DOHH2 (cell line): ENCODE measurements around the gene CIB1.

Source experiments
- H3F3A ChIP-seq: fragments of 200-600 bp; sonication (generic), shearing (Covaris generic); 2 replicates; pipeline ENCODE4 v1.6.0; 2016; ENCODE audit warnings: antibody characterized with exemption, mild to moderate bottlenecking; ENCODE audit not compliant: control insufficient read depth, insufficient read depth
- H3K27ac ChIP-seq: fragments of 200-600 bp; sonication (generic); 2 replicates; pipeline ENCODE4 v1.5.1; 2014; ENCODE audit warnings: low read depth, mild to moderate bottlenecking, low read length, moderate library complexity
- H3K27me3 ChIP-seq: fragments of 200-600 bp; sonication (generic); 2 replicates; pipeline ENCODE4 v1.6.1; 2014; ENCODE audit warnings: mild to moderate bottlenecking, low read length, mixed read lengths; ENCODE audit not compliant: control insufficient read depth
- H3K36me3 ChIP-seq: fragments of 200-600 bp; sonication (generic); 2 replicates; pipeline ENCODE4 v1.6.1; 2014; ENCODE audit warnings: mild to moderate bottlenecking, low read length, moderate library complexity, mixed read lengths; ENCODE audit not compliant: control insufficient read depth
- H3K4me1 ChIP-seq: fragments of 200-600 bp; sonication (generic); 2 replicates; pipeline ENCODE4 v1.6.1; 2014; ENCODE audit warnings: mild to moderate bottlenecking, low read length, mixed read lengths; ENCODE audit not compliant: control insufficient read depth
- H3K4me2 ChIP-seq: fragments of 200-600 bp; sonication (generic); 2 replicates; pipeline ENCODE4 v1.6.0; 2014; ENCODE audit warnings: mild to moderate bottlenecking, low read length, moderate library complexity
- H3K4me3 ChIP-seq: fragments of 200-600 bp; sonication (generic); 2 replicates; pipeline ENCODE4 v1.5.1; 2014; ENCODE audit warnings: mild to moderate bottlenecking, low read length, mixed read lengths
- H3K79me2 ChIP-seq: fragments of 200-600 bp; sonication (generic); 2 replicates; pipeline ENCODE4 v1.6.1; 2014; ENCODE audit warnings: mild to moderate bottlenecking, low read length, mixed read lengths; ENCODE audit not compliant: control insufficient read depth
- H3K9me2 ChIP-seq: fragments of 200-600 bp; sonication (generic); replicated peaks from 2 replicates; pipeline ENCODE4 v1.6.1; 2014; ENCODE audit warnings: mild to moderate bottlenecking, low read length, mixed read lengths; ENCODE audit not compliant: control insufficient read depth
- H3K9me3 ChIP-seq: fragments of 200-600 bp; sonication (generic); 2 replicates; pipeline ENCODE4 v1.6.1; 2014; ENCODE audit warnings: antibody characterized with exemption, low read length, mixed read lengths; ENCODE audit not compliant: control insufficient read depth, insufficient read depth
- H4K20me1 ChIP-seq: fragments of 200-600 bp; sonication (generic); 2 replicates; pipeline ENCODE4 v1.6.0; 2014; ENCODE audit warnings: low read depth, mild to moderate bottlenecking, antibody characterized with exemption, low read length, moderate library complexity; ENCODE audit not compliant: control insufficient read depth, insufficient read depth
- CTCF ChIP-seq: fragments of 200-600 bp; sonication (generic); IDR thresholded peaks from one replicate; pipeline ENCODE4 v1.5.1; 2014; ENCODE audit warnings: antibody characterized with exemption, mild to moderate bottlenecking, low read depth, low read length; ENCODE audit not compliant: poor library complexity, severe bottlenecking
- EZH2phosphoT487 ChIP-seq: fragments of 200-600 bp; sonication (generic); IDR thresholded peaks from 2 replicates; pipeline ENCODE4 v1.6.1; 2017; ENCODE audit warnings: borderline replicate concordance, mild to moderate bottlenecking, antibody characterized with exemption, low read length, moderate library complexity, mixed read lengths

CIB1 gene

DNA sequence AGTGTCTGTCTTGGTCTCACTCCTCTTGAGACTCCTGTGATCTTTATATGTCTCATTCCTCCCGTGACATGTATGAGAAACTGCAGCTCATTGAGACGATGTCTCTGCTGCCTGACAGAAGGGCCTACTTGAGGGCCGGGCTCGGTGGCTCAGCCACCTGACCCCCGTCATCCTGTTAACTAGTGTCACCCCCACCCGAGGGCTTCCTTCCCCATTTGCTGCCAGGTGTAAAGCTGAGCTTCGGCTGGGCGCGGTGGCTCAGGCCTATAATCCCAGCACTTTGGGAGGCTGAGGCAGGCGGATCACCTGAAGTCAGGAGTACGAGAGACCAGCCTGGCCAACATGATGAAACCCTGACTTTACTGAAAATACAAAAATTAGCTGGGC lies 19.9 kb downstream of the CIB1 start:
- peak overlapping the region; percentile 12; the same call in 1 of the 2 replicates for H3K4me2 ChIP-seq
- no peaks in the 10 kb centered on the region for H3K36me3 ChIP-seq
- H3F3A ChIP-seq: no peaks in the 10 kb centered on the region; the same call in 1 of the 2 replicates
- H3K4me1 ChIP-seq: peaks cover 38% of the 10 kb centered on the region
- no peak overlapping the region for H3K27ac ChIP-seq
- H3K27me3 ChIP-seq: no peaks in the 10 kb centered on the region
- no peak overlapping the region for H3K4me3 ChIP-seq
- no peaks in the 10 kb centered on the region for H3K79me2 ChIP-seq
- TF ChIP-seq CTCF (no peak), EZH2phosphoT487 (no peak)
- H4K20me1 ChIP-seq: no peaks in the 10 kb centered on the region
- H3K9me3 ChIP-seq: no peaks in the 10 kb centered on the region
- no peaks in the 10 kb centered on the region for H3K9me2 ChIP-seq

DNA sequence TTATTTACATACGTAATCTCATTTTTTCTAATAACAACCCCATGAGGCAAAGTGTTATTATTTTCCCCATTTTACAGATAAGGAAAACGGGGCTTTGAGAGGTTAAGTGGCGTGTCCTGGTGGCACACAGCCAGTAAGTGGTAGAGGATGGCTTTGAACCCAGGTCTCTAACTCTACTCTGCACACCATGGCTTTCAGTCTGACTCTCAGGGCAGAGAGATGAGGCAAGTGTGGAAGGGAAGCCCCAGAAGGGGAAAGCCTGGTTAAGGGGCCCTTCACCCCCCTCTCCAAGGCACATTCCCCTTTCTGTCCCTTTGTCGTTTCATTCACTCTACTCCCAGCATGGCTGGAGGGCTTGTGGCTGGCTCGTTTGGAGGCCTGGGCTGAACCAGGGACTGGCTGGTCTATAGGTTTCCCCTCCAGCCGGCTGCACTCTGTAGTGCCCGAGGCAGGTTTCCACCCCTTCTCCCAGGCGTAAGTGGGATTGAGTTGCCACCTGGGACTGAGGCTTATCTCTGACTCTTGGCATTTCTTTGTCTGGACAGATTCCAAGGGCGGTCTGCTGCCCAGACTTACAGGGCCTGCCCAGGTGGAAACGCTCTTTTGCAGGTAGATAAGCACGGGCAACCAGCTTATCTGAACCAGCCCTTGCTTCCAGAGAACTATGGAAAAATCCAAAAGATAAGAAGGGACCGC lies 20.5 kb downstream of the CIB1 start:
- Histone ChIP-seq H3K9me2 (no peaks in the 10 kb centered on the region), H3K4me3 (no peak overlapping the region), H3K9me3 (no peaks in the 10 kb centered on the region), H3K27me3 (no peaks in the 10 kb centered on the region), H3K27ac (no peak overlapping the region), H3F3A (no peaks in the 10 kb centered on the region; the same call in 1 of the 2 replicates), H3K36me3 (no peaks in the 10 kb centered on the region), H3K4me2 (peak overlapping the region; percentile 12; the same call in 1 of the 2 replicates), H4K20me1 (no peaks in the 10 kb centered on the region), H3K79me2 (no peaks in the 10 kb centered on the region), H3K4me1 (peaks cover 38% of the 10 kb centered on the region)
- TF ChIP-seq CTCF: no peak
- TF ChIP-seq EZH2phosphoT487: no peak

GRCh38 chr15:90212221-90213098 lies 21.3 kb downstream of the CIB1 start:
- no peaks in the 10 kb centered on the region for H3K36me3 ChIP-seq
- TF ChIP-seq EZH2phosphoT487: no peak
- TF ChIP-seq CTCF: no peak
- H3K4me1 ChIP-seq: peaks cover 38% of the 10 kb centered on the region
- H3K4me3 ChIP-seq: no peak overlapping the region
- H3K27me3 ChIP-seq: no peaks in the 10 kb centered on the region
- H3K9me3 ChIP-seq: no peaks in the 10 kb centered on the region
- no peaks in the 10 kb centered on the region for H4K20me1 ChIP-seq
- no peaks in the 10 kb centered on the region; the same call in 1 of the 2 replicates for H3F3A ChIP-seq
- no peaks in the 10 kb centered on the region for H3K9me2 ChIP-seq
- H3K27ac ChIP-seq: no peak overlapping the region
- no peaks in the 10 kb centered on the region for H3K79me2 ChIP-seq
- no peak overlapping the region for H3K4me2 ChIP-seq
